Hepatocyte (in vitro differentiated cells): ENCODE data around the gene CRLF3. TPM values are rescaled to one million over a fixed set of nuclear protein-coding genes. Genes with fewer than 3 reads are reported as not detected.
A peak's percentile ranks its signal among the peaks of the same experiment; 100 is the strongest.
"Not testable (repeated sequence)": the region's sequence is repeated elsewhere in the genome, so short reads cannot be mapped to it uniquely, and the experiment has no call there.

Experiments
- DNase-seq: peaks from one replicate; pipeline ENCODE4 v3.0.0-alpha.2; 2016; ENCODE audit warnings: low spot score
- H2AFZ ChIP-seq: fragments of 200-600 bp; sonication (generic); 2 replicates; pipeline ENCODE4 v1.6.0; 2016; ENCODE audit warnings: antibody characterized with exemption, mild to moderate bottlenecking
- H3K27ac ChIP-seq: fragments of 200-600 bp; sonication (generic); 2 replicates; pipeline ENCODE4 v1.5.1; 2016; ENCODE audit warnings: mild to moderate bottlenecking
- H3K27me3 ChIP-seq: fragments of 200-600 bp; sonication (generic); 2 replicates; pipeline ENCODE4 v1.6.1; 2016
- H3K36me3 ChIP-seq: fragments of 200-600 bp; sonication (generic); replicated peaks from 2 replicates; pipeline ENCODE4 v1.5.1; 2016; ENCODE audit warnings: low read depth; ENCODE audit not compliant: insufficient read depth
- H3K4me1 ChIP-seq: fragments of 200-600 bp; sonication (generic); 2 replicates; pipeline ENCODE4 v1.5.1; 2016; ENCODE audit warnings: mild to moderate bottlenecking, moderate library complexity; ENCODE audit not compliant: insufficient read depth
- H3K4me2 ChIP-seq: fragments of 200-600 bp; sonication (generic); 2 replicates; pipeline ENCODE4 v1.6.0; 2016
- H3K4me3 ChIP-seq: fragments of 200-600 bp; sonication (generic); 2 replicates; pipeline ENCODE4 v1.5.1; 2016; ENCODE audit warnings: mild to moderate bottlenecking
- H3K79me2 ChIP-seq: fragments of 200-600 bp; sonication (generic); 2 replicates; pipeline ENCODE4 v1.6.0; 2017; ENCODE audit warnings: mild to moderate bottlenecking
- H3K9me2 ChIP-seq: fragments of 200-600 bp; sonication (generic); replicated peaks from 2 replicates; pipeline ENCODE4 v1.6.0; 2017; ENCODE audit warnings: mild to moderate bottlenecking; ENCODE audit not compliant: insufficient read depth
- H3K9me3 ChIP-seq: fragments of 200-600 bp; sonication (generic); 2 replicates; pipeline ENCODE4 v1.5.1; 2016; ENCODE audit warnings: low read depth, mild to moderate bottlenecking
- H4K20me1 ChIP-seq: fragments of 200-600 bp; sonication (generic); 2 replicates; pipeline ENCODE4 v1.6.0; 2016; ENCODE audit warnings: mild to moderate bottlenecking; ENCODE audit not compliant: insufficient read depth, poor library complexity, severe bottlenecking
- CTCF ChIP-seq: fragments of 200-600 bp; sonication (generic); IDR thresholded peaks from 2 replicates; pipeline ENCODE4 v1.5.1; 2016; ENCODE audit warnings: antibody characterized with exemption, mild to moderate bottlenecking; ENCODE audit not compliant: poor library complexity
- EZH2 ChIP-seq: fragments of 200-600 bp; sonication (generic); IDR thresholded peaks from 2 replicates; pipeline ENCODE4 v1.6.1; 2016; ENCODE audit warnings: antibody characterized with exemption, mild to moderate bottlenecking, borderline replicate concordance
- EZH2phosphoT487 ChIP-seq: fragments of 200-600 bp; sonication (generic); IDR thresholded peaks from one replicate; pipeline ENCODE4 v1.6.1; 2018; ENCODE audit warnings: antibody characterized with exemption, mild to moderate bottlenecking, low read depth, moderate library complexity; ENCODE audit not compliant: unreplicated experiment, severe bottlenecking
- WGBS: methylation state at CpG from one replicate; pipeline ENCODE4 v1.1.6; 2016; ENCODE audit warnings: low lambda C conversion rate; ENCODE audit errors: missing lambda C conversion rate; 5-methylcytosine and 5-hydroxymethylcytosine counted together
- polyA plus RNA-seq: library from polyadenylated mRNA; unstranded; fragments of >200 nt; fragmentation: Nextera tagmentation; extraction: Ambion mirVana; gene quantifications from 2 replicates; pipeline ENCODE4 v1.2.1, GENCODE V29; 2016
- total RNA-seq: library from RNA; depleted of rRNA; stranded (reverse); fragments of >200 nt; gene quantifications from 2 replicates; pipeline ENCODE4 v1.2.3, GENCODE V29; 2014

CRLF3 gene
- total and polyA plus RNA-seq, 2 experiments from 2014 or later, result 8.4 to 8.7 TPM

DNA sequence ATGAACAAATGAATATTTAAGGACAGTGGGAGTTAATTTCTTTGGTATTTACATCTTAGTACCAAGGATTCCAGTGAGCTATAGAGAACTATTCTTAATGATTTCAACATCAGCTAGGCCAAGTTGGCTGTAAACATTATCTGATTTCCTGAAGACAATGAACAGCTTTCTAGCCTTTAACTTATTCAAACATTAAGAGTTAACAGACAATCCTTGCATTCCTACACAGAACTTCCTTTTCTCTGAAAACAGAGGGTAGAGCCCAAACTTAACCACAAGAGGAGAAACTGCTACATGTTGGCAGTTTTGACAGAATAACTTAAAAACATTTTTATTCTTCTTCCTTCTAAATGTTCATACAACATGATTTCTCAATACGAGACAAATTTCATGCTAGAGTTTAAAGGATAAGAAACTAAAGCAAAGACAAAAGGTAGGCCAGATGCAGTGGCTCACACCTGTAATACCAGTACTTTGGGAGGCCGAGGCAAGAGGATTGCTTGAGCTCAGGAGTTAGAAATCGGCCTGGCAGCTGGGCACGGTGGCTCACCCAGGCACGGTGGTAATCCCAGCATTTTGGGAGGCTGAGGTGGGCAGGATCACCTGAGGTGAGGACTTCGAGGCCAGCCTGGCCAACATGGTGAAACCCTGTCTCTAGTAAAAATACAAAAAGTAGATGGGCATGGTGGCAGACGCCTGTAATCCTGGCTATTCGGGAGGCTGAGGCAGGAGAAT, 4.4 kb downstream of the CRLF3 start:
- peaks cover 9% of the 10 kb centered on the region for H3K4me1 ChIP-seq
- TF ChIP-seq EZH2phosphoT487, result no peak
- no peak for TF ChIP-seq EZH2
- no peak for TF ChIP-seq CTCF
- no peaks in the 10 kb centered on the region for H3K9me2 ChIP-seq
- no peaks in the 10 kb centered on the region for H3K27me3 ChIP-seq
- H3K27ac ChIP-seq, result peak overlapping the region; percentile 37
- no peaks in the 10 kb centered on the region for H3K9me3 ChIP-seq
- H3K79me2 ChIP-seq, result peaks cover 67% of the 10 kb centered on the region
- H3K36me3 ChIP-seq, result no peaks in the 10 kb centered on the region
- H3K4me2 ChIP-seq, result no peak overlapping the region
- 91% methylated on average over 8 of the region's 8 CpGs for WGBS
- no peak overlapping the region for H2AFZ ChIP-seq
- no peak overlapping the region for H3K4me3 ChIP-seq
- H4K20me1 ChIP-seq, result no peaks in the 10 kb centered on the region
- DNase-seq, result no peak

GRCh38 chr17:30816165-30816564, 8.3 kb downstream of the CRLF3 start:
- Histone ChIP-seq H3K36me3 (no peaks in the 10 kb centered on the region), H4K20me1 (no peaks in the 10 kb centered on the region), H3K4me2 (no peak overlapping the region), H3K4me3 (no peak overlapping the region), H3K9me3 (no peaks in the 10 kb centered on the region), H3K27me3 (no peaks in the 10 kb centered on the region), H3K79me2 (peaks cover 49% of the 10 kb centered on the region), H2AFZ (no peak overlapping the region), H3K4me1 (peaks cover 6% of the 10 kb centered on the region), H3K9me2 (no peaks in the 10 kb centered on the region), H3K27ac (no peak overlapping the region)
- DNase-seq, result no peak
- 96% methylated on average over 7 of the region's 7 CpGs for WGBS
- no peak for TF ChIP-seq CTCF
- TF ChIP-seq EZH2phosphoT487, result no peak
- no peak for TF ChIP-seq EZH2

DNA sequence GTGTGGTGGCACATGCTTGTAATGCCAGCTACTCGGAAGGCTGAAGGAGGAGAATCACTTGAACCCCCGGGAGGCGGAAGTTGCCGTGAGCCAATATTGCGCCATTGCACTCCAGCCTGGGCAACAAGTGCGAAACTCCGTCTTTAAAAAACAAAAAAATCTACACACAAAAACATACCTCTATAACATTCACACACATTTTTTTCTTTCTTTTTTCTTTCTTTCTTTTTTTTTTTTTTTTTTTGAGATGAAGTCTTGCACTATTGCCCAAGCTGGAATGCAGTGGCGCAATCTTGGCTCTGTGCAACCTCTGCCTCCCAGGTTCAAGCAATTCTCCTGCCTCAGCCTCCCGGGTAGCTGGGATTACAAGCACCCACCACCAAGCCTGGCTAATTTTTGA, 9.6 kb downstream of the CRLF3 start:
- peak; percentile 6 for DNase-seq
- peaks cover 41% of the 10 kb centered on the region for H3K79me2 ChIP-seq

GRCh38 chr17:30814236-30814635, 10.3 kb downstream of the CRLF3 start:
- not testable (repeated sequence) for H3K27me3 ChIP-seq, H3K36me3 ChIP-seq

More for the DNA sequence above, 9.6 kb downstream of the CRLF3 start:
- H3K9me2 ChIP-seq, H3K4me3 ChIP-seq, H4K20me1 ChIP-seq, H3K4me1 ChIP-seq, H3K27ac ChIP-seq, H3K27me3 ChIP-seq, H3K36me3 ChIP-seq, H2AFZ ChIP-seq, H3K9me3 ChIP-seq, H3K4me2 ChIP-seq: not testable (repeated sequence)
- 92% methylated on average over 9 of the region's 9 CpGs for WGBS

More at GRCh38 chr17:30814236-30814635, 10.3 kb downstream of the CRLF3 start:
- not testable (repeated sequence) for H3K9me3 ChIP-seq, H2AFZ ChIP-seq, H3K9me2 ChIP-seq, H3K27ac ChIP-seq, DNase-seq, H3K4me1 ChIP-seq, H3K4me2 ChIP-seq, H4K20me1 ChIP-seq, H3K4me3 ChIP-seq
- 96% methylated on average over 12 of the region's 12 CpGs for WGBS
- peaks cover 39% of the 10 kb centered on the region for H3K79me2 ChIP-seq
